SK-N-DZ (cell line): ENCODE data around the gene NDUFV2.
"Not testable (repeated sequence)": the region's sequence is repeated elsewhere in the genome, so short reads cannot be mapped to it uniquely, and the experiment has no call there.

Experiments used
- DNase-seq: peaks from one replicate; pipeline ENCODE4 v3.0.0-alpha.2; 2015; ENCODE audit warnings: low spot score

The NDUFV2 gene

DNA sequence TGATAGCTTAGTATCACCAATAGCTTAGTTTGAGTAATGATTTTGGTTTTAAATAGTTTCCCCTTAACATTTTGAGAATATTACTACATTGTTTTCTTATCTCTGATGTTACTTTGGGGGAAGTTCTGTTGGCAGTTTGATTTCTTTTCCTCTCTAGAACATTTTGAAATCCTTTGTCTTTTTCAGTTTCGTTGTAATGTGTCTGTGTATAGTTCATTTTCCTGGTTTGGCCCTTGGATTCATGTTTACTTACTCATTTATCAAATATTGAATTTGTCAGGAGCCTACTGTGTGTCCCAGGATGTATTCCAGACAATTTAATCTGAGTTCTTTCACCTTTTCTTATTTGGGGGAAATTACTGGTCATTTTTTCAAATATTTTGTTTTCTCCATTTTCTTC is 50.8 kb downstream of the NDUFV2 start:
- DNase-seq: no peak

DNA sequence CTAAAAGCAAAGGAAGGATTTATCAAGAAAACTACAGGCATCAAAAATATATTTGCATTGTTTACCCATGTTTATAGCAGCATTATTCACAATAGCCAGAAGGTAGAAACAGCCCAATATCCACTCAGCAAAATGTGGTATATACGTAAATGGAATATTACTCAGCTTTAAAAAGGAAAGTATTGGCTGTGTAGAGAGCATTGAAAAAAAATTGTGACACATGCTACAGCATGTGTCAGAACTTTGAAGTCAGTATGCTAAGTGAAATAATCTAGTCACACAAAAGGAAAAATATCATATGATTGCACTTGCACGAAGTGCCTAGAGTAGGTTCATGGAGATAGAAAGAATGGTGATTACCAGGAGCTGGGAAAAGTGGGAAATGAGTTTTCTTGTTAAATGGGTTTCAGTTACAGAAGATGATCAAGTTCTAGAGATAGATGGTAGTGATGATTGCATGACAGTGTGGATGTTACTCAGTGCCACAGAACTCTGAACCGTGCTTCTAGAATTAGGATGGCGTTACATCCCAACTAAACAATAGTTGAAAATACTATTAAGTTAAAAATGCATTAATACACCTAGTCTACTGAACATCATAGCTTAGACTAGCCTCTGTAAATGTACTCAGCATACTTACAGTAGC is 54.2 kb downstream of the NDUFV2 start:
- DNase-seq: no peak

DNA sequence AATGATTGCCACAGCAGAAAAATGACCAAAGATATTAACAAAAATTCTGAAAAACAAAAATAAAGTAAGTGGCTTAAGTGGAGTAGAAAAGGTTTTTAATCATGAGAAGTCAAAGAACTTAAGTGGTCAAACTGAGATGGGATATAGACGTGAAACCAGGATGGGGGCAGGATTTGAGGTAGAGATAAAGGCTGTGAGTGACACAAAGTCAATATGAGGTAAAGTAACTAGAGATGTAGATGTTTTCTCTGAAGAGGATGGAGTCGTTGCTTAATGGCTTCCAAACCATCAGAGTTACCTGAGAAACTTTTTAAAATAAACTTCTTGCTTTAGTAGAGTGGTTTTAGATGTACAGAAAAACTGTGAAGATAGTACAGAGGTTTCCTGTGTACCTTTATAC is 55.3 kb downstream of the NDUFV2 start:
- DNase-seq: no peak

DNA sequence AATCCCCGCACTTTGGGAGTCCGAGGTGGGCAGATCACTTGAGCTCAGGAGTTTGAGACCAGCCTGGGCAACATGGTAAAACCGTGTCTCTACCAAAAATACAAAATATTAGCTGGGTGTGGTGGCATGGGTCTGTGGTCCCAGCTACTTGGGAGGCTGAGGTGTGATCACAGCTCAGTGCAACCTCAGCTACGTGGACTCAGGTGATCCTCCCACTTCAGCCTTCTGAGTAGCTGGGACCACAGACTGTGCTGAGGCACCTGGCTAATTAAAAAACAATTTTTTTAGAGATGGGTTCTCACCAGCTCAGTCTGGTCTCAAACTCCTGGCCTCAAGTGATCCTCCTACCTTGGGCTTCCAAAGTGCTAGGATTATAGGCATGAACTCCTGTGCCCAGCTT is 57.5 kb downstream of the NDUFV2 start:
- DNase-seq: no peak

DNA sequence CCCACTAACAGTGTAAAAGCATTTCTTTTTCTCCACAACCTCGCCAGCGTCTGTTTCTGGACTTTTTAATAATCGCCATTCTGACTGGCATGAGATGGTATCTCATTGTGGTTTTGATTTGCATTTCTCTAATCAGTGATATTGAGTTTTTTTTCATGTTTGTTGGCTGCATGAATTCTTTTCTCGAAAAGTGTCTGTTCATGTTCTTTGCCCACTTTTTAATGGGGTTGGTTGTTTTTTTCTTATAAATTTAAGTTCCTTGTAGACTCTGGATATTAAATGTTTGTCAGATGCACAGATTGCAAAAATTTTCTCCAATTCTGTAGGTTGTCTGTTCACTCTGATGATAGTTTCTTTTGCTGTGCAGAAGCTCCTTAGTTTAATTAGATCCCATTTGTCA is 60.2 kb downstream of the NDUFV2 start:
- not testable (repeated sequence) for DNase-seq

DNA sequence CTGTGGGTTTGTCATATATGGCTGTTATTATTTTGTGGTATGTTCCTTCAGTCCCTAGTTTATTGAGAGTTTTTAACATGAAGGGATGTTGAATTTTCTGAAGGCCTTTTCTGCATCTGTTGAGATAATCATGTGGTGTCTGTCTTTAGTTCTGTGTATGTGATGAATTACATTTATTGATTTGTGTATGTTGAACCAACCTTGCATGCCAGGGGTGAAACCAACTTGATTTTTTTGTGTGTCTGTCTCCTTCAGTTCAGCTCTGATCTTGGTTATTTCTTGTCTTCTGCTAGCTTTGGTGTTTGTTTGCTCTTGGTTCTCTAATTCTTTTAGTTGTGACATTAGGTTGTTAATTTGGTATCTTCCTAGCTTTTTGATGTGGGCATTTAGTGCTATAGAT is 61.6 kb downstream of the NDUFV2 start:
- DNase-seq: not testable (repeated sequence)

DNA sequence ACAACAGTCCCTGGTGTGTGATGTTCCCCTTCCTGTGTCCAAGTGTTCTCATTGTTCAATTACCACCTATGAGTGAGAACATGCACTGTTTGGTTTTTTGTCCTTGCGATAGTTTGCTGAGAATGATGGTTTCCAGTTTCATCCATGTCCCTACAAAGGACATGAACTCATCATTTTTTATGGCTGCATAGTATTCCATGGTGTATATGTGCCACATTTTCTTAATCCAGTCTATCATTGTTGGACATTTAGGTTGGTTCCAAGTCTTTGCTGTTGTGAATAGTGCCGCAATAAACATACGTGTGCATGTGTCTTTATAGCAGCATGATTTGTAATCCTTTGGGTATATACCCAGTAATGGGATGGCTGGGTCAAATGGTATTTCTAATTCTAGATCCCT is 63.4 kb downstream of the NDUFV2 start:
- not testable (repeated sequence) for DNase-seq

DNA sequence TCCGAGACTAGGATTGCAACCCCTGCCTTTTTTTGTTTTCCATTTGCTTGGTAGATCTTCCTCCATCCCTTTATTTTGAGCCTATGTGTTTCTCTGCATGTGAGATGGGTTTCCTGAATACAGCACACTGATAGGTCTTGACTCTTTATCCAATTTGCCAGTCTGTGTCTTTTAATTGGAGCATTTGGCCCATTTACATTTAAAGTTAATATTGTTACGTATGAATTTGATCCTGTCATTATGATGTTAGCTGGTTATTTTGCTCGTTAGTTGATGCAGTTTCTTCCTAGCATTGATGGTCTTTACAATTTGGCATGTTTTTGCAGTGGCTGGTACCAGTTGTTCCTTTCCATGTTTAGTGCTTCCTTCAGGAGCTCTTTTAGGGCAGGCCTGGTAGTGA is 67.0 kb downstream of the NDUFV2 start:
- not testable (repeated sequence) for DNase-seq

DNA sequence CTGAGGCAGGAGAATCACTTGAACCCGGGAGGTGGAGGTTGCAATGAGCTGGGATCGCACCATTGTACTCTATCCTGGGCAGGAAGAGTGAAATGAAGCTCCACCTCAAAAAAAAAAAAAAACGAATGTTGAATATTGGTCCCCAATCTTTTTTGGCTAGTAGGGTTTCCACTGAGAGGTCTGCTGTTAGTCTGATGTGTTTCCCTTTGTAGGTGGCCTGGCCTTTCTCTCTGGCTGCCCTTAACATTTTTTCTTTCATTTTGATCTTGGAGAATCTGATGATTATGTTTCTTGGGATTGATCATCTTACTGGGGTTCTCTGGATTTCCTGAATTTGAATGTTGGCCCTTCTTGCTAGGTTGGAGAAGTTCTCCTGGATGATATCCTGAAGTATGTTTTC is 69.4 kb downstream of the NDUFV2 start:
- DNase-seq: not testable (repeated sequence)

DNA sequence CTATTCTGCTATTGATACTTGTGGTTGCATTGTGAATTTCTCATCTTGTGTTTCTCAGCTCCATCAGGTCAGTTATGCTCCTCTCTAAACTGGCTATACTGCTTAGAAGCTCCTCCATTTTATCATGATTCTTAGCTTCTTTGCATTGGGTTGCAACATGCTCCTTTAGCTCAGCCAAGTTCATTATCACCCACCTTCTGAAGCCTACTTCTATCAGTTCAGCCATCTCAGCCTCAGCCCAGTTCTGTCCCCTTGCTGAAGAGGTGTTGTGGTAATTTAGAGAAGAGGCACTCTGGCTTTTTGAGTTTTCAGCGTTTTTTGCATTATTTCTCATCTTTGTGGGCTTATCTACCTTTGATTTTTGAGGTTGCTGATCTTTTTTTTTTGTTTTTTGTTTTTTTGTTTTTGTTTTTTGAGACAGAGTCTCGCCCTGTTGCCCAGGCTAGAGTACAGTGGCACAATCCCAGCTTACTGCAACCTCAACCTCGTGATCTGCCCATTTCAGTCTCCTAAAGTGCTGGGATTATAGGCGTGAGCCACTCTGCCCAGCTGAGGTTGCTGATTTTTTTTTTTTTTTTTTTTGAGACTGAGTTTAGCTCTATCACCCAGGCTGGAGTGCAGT is 70.1 kb downstream of the NDUFV2 start:
- no peak for DNase-seq

DNA sequence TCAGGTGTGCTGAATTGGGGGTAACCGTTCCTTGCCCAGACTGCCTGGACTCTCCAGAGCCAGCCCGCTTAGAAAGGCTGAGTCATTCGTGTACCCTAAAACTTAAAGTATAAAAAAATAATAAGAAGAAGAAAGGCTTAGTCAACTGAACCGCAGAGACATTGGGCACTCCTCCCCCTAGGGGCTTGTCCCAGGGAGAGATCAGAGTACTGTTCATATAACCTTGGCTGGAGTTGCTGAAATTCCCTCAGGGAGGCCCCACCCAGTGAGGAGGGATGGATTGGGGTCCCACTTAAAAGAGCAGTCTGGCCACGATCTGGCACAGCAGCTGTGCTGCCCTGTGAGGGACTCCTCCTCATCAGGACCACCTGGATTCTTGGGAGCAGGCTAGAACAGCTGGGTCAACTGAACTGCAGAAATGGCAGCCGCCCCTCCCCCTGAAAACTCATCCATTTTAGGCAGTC is 71.3 kb downstream of the NDUFV2 start:
- no peak for DNase-seq

DNA sequence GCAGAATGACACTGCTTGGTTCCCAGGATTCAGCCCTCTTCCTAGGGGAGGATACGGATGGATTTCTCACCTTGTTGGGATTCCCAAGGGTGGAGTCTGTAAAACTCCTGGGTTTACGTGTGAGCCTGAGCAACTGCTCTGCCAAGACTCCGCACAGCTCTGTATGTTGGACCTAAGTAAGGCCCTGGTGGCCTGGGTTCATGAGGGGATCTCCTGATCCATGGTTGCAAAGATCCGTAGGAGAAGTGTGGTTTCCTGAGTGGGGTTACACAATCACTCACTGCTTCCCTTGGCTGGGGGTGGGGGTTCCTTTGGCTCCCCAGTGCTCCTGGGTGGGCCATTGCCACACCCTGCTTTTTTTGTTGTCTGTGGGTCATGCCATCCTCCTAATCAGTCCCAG is 71.8 kb downstream of the NDUFV2 start:
- DNase-seq: no peak

DNA sequence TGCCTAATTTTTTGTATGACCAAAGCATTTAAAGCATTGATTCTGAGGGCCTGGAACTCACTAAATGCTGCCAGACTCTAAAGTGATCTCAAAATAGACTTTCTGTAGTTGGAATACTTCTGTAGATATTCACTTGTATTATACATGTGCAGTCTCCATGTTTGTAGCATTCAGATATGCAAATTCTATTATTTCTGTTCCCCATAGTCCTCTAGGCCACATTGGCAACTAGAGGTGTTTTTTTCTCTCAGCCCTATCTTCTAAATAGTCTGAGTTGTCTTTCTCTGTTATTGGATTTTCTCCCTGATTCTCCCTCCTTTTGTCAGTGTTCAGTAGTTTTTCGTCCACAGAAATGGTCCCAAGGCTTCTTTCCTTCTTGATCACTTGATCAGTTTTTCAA is 72.6 kb downstream of the NDUFV2 start:
- no peak for DNase-seq

DNA sequence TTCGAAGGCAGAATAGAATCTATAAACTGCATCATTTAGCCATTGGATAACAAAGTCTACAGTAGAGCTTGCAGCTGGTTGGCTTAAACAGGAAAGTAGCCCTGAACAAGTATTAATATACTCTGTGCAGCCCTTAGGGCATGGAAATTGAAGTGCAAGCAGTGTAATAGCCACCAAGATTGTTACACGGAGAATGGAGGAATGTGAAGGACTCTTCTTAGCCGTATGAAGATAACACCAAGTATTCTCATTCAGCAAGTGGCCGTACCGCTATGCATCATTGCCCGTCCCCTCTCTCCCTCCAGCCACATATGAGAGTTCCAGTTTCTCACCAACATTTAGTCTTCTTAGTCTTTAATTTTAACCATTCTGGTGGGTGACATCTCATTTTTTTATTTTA is 74.5 kb downstream of the NDUFV2 start:
- no peak for DNase-seq

DNA sequence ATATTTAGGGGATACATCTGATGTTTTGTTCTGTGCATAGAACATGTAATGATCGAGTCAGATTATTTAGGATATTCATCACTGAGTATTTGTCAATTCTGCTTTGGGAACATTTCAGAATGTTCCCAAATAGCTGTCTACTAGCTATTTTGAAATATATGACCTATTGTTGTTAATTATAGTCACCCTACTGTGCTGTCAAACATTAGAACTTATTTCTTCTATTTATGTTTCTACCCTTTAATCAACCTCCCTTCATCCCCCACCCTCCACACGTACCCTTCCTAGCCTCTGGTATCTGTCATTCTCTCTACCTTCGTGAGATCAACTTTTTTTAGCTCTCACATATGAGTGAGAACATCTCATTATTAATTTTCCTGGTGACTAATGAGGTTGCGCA is 75.0 kb downstream of the NDUFV2 start:
- no peak for DNase-seq

DNA sequence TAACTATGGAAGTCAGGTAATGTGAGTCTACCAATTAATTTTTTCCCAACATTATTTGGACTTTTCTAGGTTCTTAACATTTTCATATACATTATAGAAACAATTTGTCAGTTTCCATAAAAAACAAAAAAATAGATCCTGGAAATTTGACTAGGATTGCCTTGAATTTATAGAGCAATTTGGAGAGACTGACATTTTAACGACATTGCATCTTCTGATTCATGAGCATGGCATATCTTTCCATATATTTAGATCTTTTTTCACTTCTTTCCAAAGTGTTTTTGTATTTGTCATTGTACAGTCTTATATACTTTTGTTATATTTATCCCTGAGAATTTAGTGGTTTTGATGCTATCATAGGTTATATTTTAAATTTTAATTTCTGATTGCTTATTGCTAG is 76.1 kb downstream of the NDUFV2 start:
- no peak for DNase-seq

DNA sequence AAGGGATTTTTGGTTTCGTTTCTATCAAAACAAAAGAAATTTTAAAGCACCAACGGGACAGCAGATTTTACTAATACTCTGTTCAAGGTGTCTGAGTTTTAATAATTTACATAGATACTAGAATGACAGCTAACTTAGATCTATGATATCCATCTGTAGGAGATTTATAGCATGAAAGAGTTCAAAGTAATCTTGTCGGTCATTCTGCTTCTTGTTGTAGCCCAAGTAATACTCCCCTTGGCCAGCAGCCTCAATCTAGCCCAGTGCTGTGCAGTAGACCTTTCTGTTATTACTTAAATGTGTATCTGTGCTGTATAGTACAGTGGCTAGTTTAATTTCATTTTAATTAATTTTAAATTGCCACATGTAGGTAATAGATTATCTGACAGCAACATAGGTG is 78.8 kb downstream of the NDUFV2 start:
- no peak for DNase-seq

DNA sequence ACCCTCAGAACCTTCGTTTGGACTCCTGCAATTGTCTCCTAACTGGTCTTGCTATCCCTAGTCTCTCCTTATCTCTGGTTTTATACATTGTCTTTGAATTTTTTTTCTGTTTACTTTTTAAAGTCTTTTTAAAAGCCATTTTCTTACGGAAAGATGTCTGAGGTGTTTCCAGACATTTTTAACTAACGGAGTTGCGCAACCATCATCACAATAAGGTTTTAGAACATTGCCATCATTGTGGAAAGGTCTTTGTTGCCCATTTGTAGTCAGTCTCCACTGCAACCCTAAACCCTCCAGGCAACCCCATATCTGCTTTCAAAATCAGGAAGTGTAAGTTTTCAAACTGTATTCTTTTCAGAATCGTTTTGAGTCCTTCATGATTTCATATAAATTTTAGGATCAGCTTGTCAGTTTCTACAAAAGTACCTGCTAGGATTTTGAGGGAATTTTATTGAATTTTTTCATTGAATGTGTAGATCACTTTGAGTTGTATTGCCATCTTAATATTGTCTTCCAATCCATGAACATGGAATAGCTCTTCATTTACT is 80.4 kb downstream of the NDUFV2 start:
- no peak for DNase-seq
